Sigmoid colon (tissue), 4 donors: ENCODE measurements around the gene RABGAP1L.

Experiments
- CTCF ChIP-seq, 4 experiments: fragments of 450-650 bp in 3 of 4; fragments of 200-600 bp in 1 of 4; IDR thresholded peaks; one replicate each; pipeline ENCODE4 v1.5.1; 2016 to 2019; ENCODE audit warnings: antibody characterized with exemption in 4 of 4, mild to moderate bottlenecking in 3 of 4, moderate library complexity in 2 of 4
- EP300 ChIP-seq, 4 donors: sonication (generic); formaldehyde crosslinking; IDR thresholded peaks; one replicate each; pipeline ENCODE4 v1.6.1; 2017; ENCODE audit warnings: antibody characterized with exemption in 4 of 4
- POLR2A ChIP-seq, 2 donors: fragments of 450-650 bp; IDR thresholded peaks; one replicate each; pipeline ENCODE4 v1.6.1; 2016; ENCODE audit warnings: antibody characterized with exemption in 2 of 2, mild to moderate bottlenecking in 2 of 2, moderate library complexity in 2 of 2
- POLR2AphosphoS5 ChIP-seq, 4 donors: sonication (generic); formaldehyde crosslinking; IDR thresholded peaks; one replicate each; pipeline ENCODE4 v1.6.1; 2017; ENCODE audit warnings: antibody characterized with exemption in 4 of 4

- TF ChIP-seq CTCF (IDR thresholded peaks at IDR 0.05): no peak
- no peak for TF ChIP-seq POLR2A (IDR thresholded peaks at IDR 0.05)
- no peak for TF ChIP-seq POLR2AphosphoS5 (IDR thresholded peaks at IDR 0.05)
- no peak for TF ChIP-seq EP300 (IDR thresholded peaks at IDR 0.05)
Observed at GRCh38 chr1:174966008-174966572, 806.8 kb downstream of the RABGAP1L start.
